Measurements from ENCODE around the gene GLB1L. TPM values are rescaled to one million over a fixed set of nuclear protein-coding genes. Genes with fewer than 3 reads are reported as not detected.

GLB1L gene
- polyA plus RNA-seq, 1 of the 3 experiments (the other 2 are of a cell fraction) = 11.7 TPM

DNA sequence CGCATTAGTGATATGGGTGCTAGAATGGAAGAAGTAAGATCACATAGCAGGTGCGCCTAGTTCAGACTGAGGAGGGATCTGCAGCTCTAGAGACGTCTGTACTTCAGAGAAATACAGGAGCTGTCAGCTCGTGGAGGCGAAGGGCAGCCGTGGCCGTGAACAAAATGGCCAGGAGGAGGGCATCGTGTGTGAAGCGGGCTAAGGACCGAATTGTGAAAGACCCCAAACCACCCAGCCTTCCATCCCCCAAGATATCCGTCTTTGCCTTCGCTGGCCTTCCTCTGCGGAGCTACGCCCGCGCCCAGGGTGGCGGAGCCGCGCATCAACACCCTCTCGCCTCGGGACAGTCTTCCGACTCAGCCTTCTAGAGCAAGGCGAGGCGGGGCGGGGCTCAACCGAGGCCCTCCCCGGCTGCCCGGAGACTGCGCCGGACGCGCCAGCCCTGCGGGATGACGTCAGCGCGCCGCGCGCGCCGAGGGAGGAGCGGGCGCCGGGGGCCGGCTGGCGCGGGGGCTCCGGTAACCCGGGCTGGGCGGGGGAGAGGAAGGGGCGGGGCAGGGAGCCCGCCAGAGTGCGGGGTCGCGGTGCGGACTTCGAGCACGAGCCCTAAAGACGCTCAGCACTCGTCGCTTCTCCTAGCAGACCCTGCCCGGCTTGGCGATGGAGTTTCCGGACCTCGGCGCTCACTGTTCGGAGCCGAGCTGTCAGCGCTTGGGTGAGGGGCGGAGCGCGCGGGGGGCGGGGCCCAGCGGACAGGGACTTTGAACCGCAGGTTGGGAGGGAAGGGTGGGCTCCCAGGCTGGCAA is 38.7 kb downstream of the GLB1L start, which contains the start of gene ZFAND2B (continued):
- TF ChIP-seq, protein P1, sequence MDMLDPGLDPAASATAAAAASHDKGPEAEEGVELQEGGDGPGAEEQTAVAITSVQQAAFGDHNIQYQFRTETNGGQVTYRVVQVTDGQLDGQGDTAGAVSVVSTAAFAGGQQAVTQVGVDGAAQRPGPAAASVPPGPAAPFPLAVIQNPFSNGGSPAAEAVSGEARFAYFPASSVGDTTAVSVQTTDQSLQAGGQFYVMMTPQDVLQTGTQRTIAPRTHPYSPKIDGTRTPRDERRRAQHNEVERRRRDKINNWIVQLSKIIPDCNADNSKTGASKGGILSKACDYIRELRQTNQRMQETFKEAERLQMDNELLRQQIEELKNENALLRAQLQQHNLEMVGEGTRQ (IDR thresholded peaks at IDR 0.05; ENCODE audit: borderline replicate concordance, low read depth, low read length) = no peak

DNA sequence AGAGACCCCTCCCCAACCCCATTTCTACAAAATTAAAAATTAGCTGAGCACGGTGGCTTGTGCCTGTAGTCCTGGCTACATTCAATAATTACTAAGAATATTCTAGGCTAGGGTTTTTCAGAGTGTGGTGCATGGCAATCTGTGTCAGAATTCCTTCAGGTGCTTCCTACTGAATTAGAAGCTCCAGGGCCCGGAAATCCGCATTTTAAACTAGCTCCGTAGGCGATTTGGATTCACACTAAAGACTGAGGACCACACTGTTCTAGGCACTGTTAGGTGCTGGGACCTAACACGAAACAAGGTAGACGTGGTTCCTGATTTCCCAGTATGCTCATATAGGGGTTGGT is 39.3 kb downstream of the GLB1L start:
- Histone ChIP-seq H3F3A (replicated peaks; ENCODE audit: insufficient read depth) (peaks cover 15% of the 10 kb centered on the region), H3K36me3 (replicated peaks in 1 of 2; ENCODE audit: control insufficient read depth in 1 of 2, insufficient read depth in 2 of 2, low read length in 1 of 2) (peaks cover 9 to 26% of the 10 kb centered on the region in 2 experiments), H3K27ac (ENCODE audit: low read depth in 2 of 2, low read length in 1 of 2) (peak overlapping the region; percentile 67 to 93; a peak in 3 of 4 replicates), H3K79me2 (ENCODE audit: insufficient read depth) (no peaks in the 10 kb centered on the region), H3K9ac (peak overlapping the region; percentile 50; the same call in 1 of the 2 replicates), H3K4me1 (ENCODE audit: control insufficient read depth in 1 of 2, insufficient read depth in 2 of 2, low read depth in 1 of 2, low read length in 1 of 2) (peaks cover 13 to 20% of the 10 kb centered on the region in 2 experiments; a peak in 3 of 4 replicates), H3K9me2 (no peaks in the 10 kb centered on the region), H3K4me2 (peak overlapping the region; percentile 86), H3K27me3 (ENCODE audit: insufficient read depth) (no peaks in the 10 kb centered on the region), H3K4me3 (ENCODE audit: low read depth in 2 of 2, low read length in 1 of 2) (peak overlapping the region; percentile 69), H2AFZ (ENCODE audit: low read depth) (peak overlapping the region; percentile 59), H3K9me3 (no peaks in the 10 kb centered on the region), H4K20me1 (ENCODE audit: insufficient read depth) (no peaks in the 10 kb centered on the region)
- TF ChIP-seq ELF1 (IDR thresholded peaks at IDR 0.05) (no peak), EP300 (IDR thresholded peaks at IDR 0.05; ENCODE audit: borderline replicate concordance in 1 of 2, low read depth in 1 of 2, low read length in 1 of 2) (no peak), RFX5 (IDR thresholded peaks at IDR 0.05; ENCODE audit: low read length) (no peak), GATA2 (CRISPR knock-in tag; IDR thresholded peaks at IDR 0.05) (no peak), TCF12 (IDR thresholded peaks at IDR 0.05) (no peak), CHD2 (IDR thresholded peaks at IDR 0.05; ENCODE audit: low read length, partially characterized antibody) (no peak), TEAD4 (IDR thresholded peaks at IDR 0.05; ENCODE audit: borderline replicate concordance, insufficient read depth) (no peak), EZH2phosphoT487 (IDR thresholded peaks at IDR 0.05; ENCODE audit: borderline replicate concordance, low read depth) (no peak), SMC3 (IDR thresholded peaks at IDR 0.05; ENCODE audit: low read depth, low read length) (no peak), YY1 (IDR thresholded peaks at IDR 0.05; ENCODE audit: low read depth) (no peak), RCOR1 (IDR thresholded peaks at IDR 0.05; ENCODE audit: low read length) (no peak), FOXM1 (IDR thresholded peaks at IDR 0.05; ENCODE audit: low read depth) (no peak)
- TF ChIP-seq, protein P2, sequence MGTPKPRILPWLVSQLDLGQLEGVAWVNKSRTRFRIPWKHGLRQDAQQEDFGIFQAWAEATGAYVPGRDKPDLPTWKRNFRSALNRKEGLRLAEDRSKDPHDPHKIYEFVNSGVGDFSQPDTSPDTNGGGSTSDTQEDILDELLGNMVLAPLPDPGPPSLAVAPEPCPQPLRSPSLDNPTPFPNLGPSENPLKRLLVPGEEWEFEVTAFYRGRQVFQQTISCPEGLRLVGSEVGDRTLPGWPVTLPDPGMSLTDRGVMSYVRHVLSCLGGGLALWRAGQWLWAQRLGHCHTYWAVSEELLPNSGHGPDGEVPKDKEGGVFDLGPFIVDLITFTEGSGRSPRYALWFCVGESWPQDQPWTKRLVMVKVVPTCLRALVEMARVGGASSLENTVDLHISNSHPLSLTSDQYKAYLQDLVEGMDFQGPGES (IDR thresholded peaks at IDR 0.05; ENCODE audit: low read depth, low read length) = no peak
- TF ChIP-seq, protein P3, sequence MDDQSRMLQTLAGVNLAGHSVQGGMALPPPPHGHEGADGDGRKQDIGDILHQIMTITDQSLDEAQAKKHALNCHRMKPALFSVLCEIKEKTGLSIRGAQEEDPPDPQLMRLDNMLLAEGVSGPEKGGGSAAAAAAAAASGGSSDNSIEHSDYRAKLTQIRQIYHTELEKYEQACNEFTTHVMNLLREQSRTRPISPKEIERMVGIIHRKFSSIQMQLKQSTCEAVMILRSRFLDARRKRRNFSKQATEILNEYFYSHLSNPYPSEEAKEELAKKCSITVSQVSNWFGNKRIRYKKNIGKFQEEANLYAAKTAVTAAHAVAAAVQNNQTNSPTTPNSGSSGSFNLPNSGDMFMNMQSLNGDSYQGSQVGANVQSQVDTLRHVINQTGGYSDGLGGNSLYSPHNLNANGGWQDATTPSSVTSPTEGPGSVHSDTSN (IDR thresholded peaks at IDR 0.05) = no peak
- TF ChIP-seq, protein P4, sequence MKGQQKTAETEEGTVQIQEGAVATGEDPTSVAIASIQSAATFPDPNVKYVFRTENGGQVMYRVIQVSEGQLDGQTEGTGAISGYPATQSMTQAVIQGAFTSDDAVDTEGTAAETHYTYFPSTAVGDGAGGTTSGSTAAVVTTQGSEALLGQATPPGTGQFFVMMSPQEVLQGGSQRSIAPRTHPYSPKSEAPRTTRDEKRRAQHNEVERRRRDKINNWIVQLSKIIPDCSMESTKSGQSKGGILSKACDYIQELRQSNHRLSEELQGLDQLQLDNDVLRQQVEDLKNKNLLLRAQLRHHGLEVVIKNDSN (IDR thresholded peaks at IDR 0.05; ENCODE audit: borderline replicate concordance, low read depth) = no peak
- TF ChIP-seq, protein P5, sequence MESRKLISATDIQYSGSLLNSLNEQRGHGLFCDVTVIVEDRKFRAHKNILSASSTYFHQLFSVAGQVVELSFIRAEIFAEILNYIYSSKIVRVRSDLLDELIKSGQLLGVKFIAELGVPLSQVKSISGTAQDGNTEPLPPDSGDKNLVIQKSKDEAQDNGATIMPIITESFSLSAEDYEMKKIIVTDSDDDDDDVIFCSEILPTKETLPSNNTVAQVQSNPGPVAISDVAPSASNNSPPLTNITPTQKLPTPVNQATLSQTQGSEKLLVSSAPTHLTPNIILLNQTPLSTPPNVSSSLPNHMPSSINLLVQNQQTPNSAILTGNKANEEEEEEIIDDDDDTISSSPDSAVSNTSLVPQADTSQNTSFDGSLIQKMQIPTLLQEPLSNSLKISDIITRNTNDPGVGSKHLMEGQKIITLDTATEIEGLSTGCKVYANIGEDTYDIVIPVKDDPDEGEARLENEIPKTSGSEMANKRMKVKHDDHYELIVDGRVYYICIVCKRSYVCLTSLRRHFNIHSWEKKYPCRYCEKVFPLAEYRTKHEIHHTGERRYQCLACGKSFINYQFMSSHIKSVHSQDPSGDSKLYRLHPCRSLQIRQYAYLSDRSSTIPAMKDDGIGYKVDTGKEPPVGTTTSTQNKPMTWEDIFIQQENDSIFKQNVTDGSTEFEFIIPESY (IDR thresholded peaks at IDR 0.05; ENCODE audit: borderline replicate concordance, low read depth) = no peak
- TF ChIP-seq, protein P6, sequence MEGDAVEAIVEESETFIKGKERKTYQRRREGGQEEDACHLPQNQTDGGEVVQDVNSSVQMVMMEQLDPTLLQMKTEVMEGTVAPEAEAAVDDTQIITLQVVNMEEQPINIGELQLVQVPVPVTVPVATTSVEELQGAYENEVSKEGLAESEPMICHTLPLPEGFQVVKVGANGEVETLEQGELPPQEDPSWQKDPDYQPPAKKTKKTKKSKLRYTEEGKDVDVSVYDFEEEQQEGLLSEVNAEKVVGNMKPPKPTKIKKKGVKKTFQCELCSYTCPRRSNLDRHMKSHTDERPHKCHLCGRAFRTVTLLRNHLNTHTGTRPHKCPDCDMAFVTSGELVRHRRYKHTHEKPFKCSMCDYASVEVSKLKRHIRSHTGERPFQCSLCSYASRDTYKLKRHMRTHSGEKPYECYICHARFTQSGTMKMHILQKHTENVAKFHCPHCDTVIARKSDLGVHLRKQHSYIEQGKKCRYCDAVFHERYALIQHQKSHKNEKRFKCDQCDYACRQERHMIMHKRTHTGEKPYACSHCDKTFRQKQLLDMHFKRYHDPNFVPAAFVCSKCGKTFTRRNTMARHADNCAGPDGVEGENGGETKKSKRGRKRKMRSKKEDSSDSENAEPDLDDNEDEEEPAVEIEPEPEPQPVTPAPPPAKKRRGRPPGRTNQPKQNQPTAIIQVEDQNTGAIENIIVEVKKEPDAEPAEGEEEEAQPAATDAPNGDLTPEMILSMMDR (IDR thresholded peaks at IDR 0.05) = no peak
- TF ChIP-seq, protein P1 (IDR thresholded peaks at IDR 0.05; ENCODE audit: borderline replicate concordance, low read depth, low read length) = no peak
- ChIA-PET POLR2A (interaction anchor here (0.6 to 4.6 kb wide), 7 partner anchors 11 to 423 kb away, joined by 3 to 52 read pairs (median 4); partner anchors contain the start of genes ABCB6 and CNPPD1), CTCF (interaction anchor here (0.6 to 4.0 kb wide), 6 partner anchors 12 to 183 kb away, joined by 3 to 26 read pairs (median 7); partner anchors contain the start of genes ABCB6, CNPPD1 and SLC23A3)
- no peak for DNase-seq
- 18% methylated on average over 7 of the region's 7 CpGs for WGBS (ENCODE audit: low lambda C conversion rate)
